Measurements from ENCODE around the gene FLRT3.

FLRT3 gene

DNA sequence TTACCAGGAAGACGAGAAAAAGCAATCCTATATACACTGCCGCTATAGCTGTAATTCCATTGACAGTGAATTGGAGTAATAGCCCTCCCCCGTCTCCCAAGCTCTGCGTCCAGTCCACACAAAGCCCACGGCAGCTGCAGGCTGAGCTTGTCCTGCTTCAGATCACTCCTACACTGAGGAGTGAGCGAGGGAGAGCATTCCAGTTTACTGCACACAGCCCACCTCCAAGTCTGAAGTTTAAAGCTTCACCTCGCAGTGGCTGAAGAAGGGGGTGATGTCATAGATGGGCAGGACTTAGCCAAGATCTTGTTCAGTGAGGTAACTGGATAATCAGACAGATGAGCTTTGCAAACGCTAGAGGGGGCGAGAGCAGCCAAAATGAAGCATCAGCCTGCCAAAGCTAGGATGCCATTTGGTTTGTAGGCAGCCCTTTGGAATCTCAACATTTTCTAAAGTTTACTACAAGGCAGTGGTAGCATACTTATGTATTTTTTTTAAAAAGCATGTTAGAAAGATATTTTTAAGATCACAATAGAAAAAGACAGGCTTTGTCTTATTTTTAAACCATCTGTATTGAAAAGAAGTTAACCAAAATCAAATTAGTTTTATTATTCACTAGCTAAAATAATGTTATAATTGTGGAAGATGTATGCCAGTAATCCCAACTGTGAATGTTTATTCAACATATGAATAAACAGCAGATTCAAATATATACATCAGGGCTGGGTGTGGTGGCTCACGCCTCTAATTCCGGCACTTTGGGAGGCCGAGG lies at the start of gene FLRT3:
TSS of gene FLRT3 (minus strand) at position 213 of the 772 bp plus-strand sequence. CDS start 10,106 bp downstream, outside the sequence.
- peak; percentile 77 for DNase-seq

DNA sequence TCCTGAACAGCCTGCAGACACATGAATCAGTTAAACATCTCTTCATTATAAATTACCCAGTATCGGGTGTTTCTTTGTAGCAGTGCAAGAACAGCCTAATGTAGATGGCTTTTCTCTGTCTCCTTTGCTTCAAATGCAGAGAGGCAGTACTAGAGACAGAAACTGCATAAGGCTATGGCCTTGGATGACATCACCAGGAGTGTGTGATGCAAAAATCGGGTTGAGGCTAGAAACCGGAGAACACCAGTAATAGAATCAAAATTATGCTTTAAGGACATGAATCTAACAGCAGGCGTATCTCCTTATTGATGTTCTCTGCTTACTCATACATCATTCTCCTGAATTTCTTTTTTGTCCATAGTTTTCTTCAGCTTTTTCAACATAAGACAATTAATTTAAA lies 49.3 kb upstream of the FLRT3 start:
- DNase-seq, result no peak

DNA sequence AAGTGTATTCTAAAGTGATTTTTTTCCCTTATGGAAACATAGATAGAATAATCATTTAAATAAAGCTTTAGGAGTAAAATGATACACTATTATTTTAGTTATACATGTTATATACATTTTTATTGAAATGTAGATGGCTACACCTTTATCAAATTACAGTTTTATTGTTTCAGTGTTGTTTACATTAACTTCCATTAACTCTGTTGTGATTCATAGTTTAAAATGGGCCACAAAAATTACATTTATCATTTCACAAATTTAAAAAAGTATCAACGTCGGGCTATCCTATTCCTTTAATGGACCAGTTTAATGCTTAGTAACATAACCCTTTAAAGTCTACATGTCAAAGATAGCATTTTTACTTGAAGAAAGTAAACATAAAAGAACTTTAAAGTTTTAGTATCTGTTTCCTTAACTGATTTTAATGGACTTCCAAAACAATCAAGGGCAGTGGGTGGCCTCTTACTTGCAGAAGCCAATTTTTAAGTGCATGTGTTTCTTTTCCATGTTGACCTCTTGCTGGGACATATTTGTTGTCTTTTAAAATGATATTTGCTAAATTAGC lies 47.8 kb upstream of the FLRT3 start:
- no peak for DNase-seq

DNA sequence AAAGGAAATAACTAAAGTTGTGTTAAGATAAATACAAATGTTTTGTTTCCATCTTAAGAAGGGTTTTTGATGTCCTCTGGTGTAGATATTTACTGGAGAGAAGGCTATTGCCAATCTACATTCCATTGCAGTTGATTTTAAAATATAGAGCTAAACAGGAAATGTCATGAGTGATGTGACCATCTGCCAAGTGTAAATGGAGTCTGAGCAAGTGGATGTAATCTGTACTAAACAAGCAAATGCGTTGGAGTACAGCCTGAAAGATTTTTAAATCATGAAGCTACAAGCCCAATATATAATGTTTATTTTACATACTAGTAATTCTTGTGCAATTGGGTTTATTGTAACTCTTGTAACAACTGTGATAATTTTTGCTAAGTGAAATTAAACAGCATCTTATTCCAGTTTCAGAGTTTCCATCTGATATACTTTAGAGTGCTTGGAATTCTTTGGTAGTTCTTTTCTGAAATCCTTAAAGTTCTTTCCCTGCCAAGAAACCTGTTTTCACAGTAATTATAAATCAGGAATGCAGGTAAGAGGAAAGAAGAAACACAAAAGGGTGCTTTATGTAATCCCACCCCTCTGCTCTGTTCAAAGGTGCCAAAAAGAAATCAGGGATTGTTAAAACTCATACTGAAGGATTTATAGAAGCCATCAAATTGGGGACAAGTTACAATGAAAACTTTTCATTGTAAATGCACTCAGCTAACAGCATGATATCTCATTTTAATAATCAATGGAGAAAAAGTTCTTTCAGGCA lies 47.2 kb upstream of the FLRT3 start:
- DNase-seq, result no peak

DNA sequence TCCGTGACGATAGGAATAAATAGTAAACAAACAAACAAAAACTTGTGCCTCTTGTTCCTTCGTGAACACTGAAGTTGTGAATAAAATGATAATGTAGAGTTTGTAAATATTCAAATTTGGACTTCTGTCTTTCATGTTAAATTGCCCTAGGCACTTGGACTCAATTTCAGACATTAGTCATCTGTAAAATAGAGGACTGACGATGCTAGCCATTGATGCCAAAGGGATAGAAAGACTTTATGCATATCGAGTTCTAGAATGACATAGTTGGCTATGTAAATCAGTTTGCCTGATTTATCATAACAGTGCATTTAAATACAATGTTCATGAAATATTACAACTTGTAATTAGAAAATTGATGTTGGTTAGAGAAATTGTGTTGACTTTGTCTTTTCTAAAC lies 45.9 kb upstream of the FLRT3 start:
- DNase-seq, result no peak

DNA sequence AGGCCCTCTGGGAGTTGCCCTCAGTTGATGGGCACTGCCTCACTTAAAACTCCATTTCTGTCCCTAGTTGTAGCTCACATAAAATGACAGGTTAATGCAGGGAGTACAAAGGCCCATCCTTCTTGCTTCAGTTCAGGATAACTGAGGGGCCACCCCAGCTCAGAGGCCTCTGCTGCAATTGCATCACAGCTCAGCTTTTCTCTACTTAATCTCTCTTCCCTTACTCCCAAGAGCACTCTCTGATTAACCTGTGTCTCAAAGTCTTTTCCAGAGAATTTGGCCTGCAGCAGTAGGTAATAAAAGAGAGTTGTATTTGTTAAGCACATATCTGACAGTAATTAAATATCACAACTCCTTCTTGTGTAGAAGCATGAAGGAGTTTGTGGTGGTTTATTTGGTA lies 40.9 kb upstream of the FLRT3 start:
- no peak for DNase-seq

DNA sequence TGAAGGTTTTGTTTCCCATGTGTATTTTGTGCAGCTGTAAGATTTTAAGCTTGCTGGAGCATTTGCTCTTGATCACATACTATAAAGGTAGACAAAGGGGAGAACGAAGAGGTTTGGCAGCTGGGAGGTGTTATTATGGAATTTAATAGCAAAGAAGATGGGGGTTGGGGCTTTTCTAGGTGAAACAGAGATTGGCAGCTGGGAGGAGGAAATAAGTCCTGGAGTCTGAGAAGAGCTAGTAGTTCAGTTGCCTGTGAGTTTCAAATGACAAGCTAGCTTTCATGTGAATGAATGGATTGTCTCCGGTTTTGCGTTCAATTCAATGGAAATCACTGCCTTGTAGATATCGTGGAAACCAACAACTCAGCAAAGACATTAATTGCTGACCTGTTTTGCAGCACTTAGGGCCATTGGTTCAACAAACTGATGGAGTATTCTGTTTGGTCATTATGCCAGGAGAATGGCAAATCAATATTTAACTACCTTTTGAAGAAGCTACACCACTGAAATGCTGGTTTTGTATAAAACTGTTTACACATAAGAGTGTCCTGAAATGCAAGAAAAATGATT lies 38.1 kb upstream of the FLRT3 start:
- peak; percentile 27 for DNase-seq

DNA sequence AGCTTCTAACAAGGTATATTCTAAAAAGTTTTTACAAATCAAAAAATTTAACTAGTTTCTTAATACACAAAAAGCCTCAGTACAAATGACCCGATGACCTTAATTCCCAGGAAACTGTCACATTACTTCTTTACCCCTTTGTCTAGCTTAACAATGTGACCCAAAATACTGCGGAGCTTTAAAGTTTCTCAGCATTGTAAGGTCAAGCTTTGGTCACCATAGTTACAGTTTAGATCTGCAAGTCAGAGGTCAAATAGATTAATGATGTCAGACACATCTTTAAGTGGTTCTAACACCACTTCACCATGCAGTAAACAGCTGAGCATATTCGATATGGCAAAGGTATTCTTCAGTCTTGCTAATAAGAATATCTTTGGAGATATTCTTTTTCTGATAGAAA lies 36.8 kb upstream of the FLRT3 start:
- DNase-seq, result no peak

DNA sequence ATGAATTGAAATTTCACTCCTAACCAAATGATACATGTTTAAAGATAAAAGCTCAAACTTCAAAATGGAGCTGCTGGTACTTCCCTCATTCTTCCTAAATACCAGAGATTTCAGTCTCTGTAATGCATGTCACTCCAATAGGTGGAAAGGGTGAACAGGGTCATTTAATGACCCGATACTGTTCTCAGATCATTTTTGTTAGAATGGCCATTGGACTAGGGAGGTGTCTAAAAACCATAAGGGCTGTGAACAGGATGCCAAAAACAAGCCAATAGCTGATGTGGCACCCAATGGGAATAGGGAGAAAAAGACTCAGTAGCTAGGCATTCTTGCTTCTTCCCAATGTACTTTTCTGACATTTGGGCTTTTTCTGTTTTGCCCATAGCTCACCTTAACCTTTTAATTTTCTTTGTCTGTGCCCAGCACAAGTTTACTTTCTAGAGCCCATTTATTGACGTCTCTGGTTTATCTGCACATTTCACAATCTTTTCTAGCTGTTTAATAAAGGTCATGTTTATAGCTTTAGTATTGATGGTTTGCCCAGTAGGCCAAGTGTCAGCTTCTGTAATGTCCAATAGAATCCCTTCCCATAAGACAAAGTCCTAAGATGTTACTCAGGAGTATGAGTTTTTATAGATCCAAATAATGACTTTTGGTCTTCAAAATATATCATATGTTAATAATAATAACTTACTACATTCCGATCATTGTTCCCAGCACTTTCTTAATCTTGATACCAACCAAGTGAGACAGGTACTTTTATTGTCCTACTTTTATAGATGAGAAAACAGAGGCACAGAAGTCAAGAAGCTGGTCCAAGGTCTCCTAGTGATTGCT lies 24.3 kb upstream of the FLRT3 start:
- no peak for DNase-seq

DNA sequence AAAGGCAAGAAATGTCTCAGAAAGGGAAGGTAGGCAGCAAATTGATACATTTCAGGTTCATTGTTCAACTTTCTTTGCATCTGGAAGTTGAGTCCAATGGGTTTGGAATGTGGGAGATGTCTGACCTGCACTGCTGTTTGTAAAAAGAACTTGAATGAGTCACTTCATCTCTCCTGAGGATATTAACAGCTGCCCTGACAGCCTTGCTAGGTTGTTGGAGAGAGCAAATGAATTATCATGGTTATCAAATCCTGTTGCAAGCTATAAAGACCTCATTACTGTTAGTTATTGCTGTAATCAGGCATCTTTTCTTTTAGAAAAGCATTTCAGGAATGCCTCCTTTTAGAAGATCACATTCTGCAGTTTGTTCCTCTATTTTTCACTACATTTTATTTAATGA lies 23.0 kb upstream of the FLRT3 start:
- no peak for DNase-seq

DNA sequence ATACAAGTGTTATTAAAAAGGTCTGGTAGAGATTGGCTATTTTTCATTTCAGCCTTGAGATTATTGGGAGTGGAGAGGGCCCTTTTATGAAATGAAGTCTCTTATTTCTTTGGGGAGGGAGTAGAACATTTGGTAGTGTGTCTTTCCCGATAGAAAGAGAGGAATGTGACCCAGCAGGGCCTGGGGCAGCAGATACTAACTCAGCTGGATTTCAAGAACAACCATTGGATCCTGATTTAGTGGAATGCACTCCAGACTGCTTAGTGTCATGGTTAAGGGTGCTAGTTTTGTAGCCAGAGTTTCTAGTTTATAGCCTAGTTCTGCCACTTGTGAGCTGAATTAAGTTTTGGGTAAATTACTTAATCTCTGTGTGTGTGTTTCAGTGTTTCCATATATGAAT lies 18.4 kb upstream of the FLRT3 start:
- DNase-seq, result no peak

DNA sequence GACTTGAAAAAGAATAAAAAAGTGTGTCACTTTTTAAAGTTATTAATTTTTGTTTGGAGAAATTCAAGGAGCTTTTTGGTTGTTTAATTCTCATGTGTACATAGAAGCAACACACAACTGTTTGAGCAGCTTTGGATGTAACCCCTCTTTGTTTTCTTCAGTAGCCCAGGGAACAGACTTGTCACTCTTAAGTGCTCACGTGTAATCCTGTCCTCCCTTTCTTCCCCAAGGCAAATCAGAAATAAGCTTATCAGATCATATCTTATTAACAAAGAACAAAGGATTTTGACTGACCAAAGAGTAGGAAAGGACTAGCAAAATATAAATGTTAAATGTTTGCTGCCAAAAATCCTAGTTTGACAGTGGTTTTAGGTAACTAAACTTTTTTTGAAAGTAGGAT lies 7.3 kb upstream of the FLRT3 start:
- no peak for DNase-seq

DNA sequence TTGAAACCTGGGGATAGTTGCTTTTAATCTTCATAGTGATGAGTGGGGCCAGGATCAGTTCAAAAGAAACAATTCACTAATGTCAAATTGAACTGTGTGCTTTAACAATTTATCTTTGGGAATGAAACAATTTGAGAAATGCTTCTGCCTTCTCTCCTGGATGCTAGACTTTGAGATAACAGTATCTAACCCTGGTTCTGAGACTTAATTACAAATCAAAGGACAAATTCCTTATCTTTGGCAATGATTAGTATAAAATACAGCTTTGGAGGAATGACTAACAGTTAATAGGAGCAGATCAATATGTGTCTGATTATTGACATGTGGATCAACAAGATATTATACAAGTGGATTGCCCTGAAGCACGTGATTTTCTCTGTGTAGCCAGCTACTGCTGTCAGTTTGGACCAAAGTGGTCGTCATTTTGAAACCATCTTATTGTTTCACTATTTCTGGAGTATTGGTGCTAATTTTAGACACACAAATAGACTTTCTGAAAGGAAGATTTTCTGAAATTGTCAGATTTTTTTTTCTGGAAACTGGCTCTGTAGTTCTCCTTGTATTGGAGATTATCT lies 6.2 kb upstream of the FLRT3 start:
- DNase-seq, result no peak

DNA sequence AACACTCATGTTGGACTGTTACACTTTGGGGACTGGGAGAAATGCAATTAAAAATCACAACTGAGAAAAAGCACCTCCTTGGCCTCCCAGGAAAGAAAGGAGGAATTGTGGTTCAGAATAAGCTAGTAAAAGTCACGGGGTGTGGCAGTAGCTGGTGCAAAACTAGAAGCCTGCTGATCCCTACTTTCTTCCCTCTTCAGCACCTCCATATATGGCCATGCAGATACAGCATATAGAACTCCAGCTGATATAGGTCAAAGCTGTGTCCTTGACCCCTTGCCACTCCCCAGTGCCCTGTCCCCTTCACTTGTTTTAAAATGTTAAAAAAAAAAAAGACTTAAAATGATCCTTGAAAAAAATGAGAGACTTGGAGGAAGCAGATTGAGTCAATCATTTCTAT lies 5.5 kb upstream of the FLRT3 start:
- no peak for DNase-seq

DNA sequence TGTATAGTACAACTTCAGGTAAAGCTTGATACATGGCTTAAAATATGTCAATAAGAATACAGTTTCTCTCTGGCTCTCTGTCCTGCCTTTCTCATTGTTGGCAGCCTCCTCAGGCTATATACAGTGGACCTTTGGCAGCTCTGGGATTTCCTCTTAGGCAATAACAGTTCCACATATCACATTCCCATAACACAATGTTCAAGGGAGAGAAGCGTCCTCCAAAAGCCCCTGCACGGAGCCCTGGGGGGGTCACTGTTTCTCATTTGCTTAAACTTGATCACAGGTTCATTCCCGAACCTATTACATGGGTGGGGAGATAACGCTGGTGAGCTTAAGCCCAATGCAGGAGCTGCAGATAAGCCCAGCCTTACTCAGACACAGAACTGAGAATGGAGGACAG lies 4.4 kb upstream of the FLRT3 start:
- DNase-seq, result no peak

DNA sequence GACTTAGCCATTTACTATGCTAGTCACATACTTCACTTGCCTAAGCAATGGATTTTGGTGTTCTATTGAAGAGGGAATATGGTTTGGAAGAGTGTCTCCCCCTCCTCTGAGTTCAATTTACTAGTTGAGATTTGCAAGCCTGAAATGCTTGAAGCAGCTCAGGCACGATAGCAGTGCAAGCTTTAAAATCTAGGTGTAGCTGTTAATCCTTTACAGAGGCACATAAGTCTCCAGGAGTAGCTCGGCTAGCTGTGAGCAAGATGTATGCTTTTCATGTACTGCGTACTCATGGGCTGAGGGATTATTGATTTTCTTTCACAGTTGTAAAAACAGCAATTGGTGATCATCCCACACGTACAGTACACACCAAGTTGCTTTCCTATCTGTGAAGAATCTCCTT lies 726 bp downstream of the FLRT3 start:
- DNase-seq, result no peak

DNA sequence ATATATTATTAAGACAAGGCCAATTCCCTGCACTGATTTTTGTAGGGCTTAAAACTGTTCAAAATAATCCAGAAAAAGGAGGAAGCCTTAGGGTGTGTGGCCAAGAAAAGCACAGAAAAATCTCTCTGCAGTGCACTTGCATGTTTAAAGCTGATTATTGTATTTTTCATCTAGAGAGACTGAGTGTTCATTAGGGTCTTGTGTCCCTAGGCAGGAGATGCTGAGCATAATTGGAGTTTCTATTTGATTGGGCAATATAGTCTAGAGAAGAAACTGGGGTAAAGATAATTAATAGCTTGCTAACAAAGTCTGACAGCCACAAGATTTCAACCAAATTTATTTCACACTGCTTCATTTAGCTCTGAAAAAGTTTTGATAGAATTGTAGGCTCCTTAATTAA lies 2.4 kb downstream of the FLRT3 start:
- no peak for DNase-seq

DNA sequence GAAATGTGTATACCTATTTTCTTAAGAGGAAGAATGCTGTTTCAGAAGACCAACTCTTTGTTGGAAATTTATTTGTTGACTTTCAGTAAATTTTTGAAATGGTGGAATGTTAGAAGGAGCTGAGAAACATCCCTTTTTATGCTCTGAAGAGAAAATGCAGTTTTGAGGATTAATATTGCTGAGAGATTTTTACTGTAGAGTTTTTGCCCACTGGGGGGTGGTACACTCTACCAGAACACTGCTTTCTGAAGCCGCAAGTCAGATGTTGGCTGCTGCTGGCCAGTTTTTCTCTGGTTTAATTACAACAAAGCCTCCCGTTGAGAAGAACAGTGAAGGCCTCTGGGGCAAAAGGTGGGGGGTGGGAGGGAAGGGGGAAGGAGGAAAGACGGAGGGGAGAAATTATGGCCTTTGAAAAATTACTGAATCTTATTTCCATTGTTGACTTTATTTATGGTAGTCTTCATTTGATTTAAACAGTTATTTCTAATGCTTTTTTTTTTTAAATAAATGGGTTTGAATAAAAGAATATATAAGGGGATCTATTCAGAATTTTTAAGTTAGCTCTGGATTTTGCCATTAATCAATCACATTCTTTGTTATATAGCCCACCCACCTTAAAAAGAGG lies 3.0 kb downstream of the FLRT3 start:
- DNase-seq, result no peak

DNA sequence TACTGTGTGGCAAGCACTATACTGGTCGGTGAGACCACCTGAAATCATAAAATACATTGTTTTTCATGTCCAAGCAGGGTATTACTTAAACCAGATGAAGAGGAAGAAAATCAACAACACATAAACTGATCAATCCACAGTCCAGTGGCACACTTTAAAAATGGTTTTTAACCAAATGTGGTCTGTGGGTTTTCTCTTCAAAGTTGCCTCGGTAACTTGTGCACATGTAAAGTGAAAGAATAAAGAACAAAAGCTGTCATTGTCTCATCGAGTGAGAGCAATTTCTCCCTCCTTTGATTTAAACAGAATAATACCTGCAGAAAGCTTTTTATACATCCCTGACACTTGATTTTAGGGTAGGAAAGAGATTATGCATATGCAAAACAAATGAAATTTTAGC lies 3.7 kb downstream of the FLRT3 start:
- DNase-seq, result no peak

DNA sequence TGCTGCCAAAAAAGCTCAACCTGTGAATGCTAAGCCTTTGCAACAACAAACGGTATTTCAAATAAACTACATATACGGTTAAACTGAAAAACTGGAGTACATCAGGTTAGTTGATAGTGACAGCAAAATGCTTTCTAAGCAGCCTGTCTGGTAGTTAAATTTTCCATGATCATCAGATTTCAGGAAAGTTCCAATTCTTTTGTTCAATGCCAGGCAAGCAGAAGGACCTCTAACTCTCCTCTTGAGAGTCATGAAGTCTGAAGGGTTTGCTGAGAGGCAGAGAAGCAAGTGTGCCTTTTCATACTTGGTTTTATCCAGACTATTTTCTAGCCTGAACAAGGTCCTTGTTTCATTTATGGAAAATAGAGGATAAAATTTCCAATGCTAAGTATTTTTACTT lies 4.5 kb downstream of the FLRT3 start:
- no peak for DNase-seq

DNA sequence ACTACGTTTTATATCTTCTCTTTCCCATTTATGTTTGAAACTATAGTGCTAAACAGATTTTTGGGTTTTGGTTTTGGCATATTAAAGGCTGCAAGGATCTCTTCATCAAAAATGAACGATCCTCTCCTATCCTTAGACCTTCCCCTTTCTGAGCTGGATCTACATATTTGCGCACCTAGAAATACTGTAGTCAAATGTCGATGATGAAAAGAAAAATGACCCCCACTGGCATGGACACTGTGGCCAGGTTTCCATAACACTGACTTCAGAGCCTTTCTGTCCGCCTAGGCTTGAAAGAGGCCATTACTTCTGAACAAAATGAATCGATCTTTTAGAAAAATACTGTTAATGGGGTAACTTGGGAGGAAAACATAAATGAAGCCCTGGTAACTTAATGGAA lies 5.8 kb downstream of the FLRT3 start:
- DNase-seq, result no peak

DNA sequence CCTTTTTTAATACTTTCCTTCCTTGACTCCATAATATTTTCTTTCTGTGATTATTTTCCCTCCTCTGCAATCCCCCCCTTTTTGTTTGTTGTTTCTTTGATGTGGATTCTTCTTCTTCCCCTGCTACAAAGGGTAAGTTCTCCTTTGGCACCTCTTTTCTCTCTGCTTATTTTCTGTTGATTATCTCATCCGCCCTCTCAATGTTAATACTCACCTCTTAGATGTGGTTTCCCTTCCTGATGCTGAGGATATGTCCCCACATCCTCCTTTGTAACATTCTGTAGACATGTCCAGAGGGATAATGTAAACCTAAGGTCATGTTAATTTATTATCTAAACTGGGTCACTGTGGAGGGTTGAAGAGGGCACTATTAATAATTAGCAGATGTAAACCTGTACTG lies 17.7 kb downstream of the FLRT3 start:
- no peak for DNase-seq
